Measurements from ENCODE around the gene PRELID3B. TPM values are rescaled to one million over a fixed set of nuclear protein-coding genes. Genes with fewer than 3 reads are reported as not detected.

PRELID3B gene
- total and polyA plus RNA-seq, 2 of the 13 experiments (the other 11 are each of a cell fraction or from before 2014, with no cell fraction given) = 23.3 to 42.6 TPM

- TF ChIP-seq ZNF280D (CRISPR knock-in tag; IDR thresholded peaks at IDR 0.05) (no peak), KAT8 (CRISPR knock-in tag; IDR thresholded peaks at IDR 0.05) (no peak), ZNF451 (CRISPR knock-in tag; IDR thresholded peaks at IDR 0.05) (0 out of 2 replicates have a peak, but pooled peaks have one; percentile 47), CBFB (CRISPR knock-in tag; IDR thresholded peaks at IDR 0.05) (no peak), CHD4 (IDR thresholded peaks at IDR 0.05; ENCODE audit: borderline replicate concordance, low read length) (no peak), ZBTB2 (CRISPR knock-in tag; IDR thresholded peaks at IDR 0.05; ENCODE audit: low read depth) (no peak), AGO1 (IDR thresholded peaks at IDR 0.05; ENCODE audit: low read depth, low read length, poor library complexity, severe bottlenecking) (no peak), PRPF4 (IDR thresholded peaks at IDR 0.05; ENCODE audit: low read depth, low read length, poor library complexity, severe bottlenecking) (no peak), KLF15 (CRISPR knock-in tag; IDR thresholded peaks at IDR 0.05; ENCODE audit: borderline replicate concordance) (no peak), ZNF776 (CRISPR knock-in tag; IDR thresholded peaks at IDR 0.05) (peak; percentile 41; the same call in 1 of the 2 replicates), ZNF275 (CRISPR knock-in tag; IDR thresholded peaks at IDR 0.05; ENCODE audit: borderline replicate concordance) (no peak), FUBP1 (CRISPR knock-in tag; IDR thresholded peaks at IDR 0.05; ENCODE audit: borderline replicate concordance) (no peak), IKZF1 (IDR thresholded peaks at IDR 0.05) (no peak), NFKB2 (CRISPR knock-in tag; IDR thresholded peaks at IDR 0.05; ENCODE audit: borderline replicate concordance) (no peak), ZNF674 (CRISPR knock-in tag; IDR thresholded peaks at IDR 0.05; ENCODE audit: low read depth) (no peak), ATF7-NPFF (CRISPR knock-in tag; IDR thresholded peaks at IDR 0.05; ENCODE audit: low read depth) (no peak), ARID5B (CRISPR knock-in tag; IDR thresholded peaks at IDR 0.05) (0 out of 2 replicates have a peak, but pooled peaks have one; percentile 15)
Observed at GRCh38 chr20:59002874-59003399, 39.6 kb downstream of the PRELID3B start (continued).

Data from HepG2 (cell line).